HG02884 (cell line): ENCODE data around the gene PPY.
"Not testable (repeated sequence)": the region's sequence is repeated elsewhere in the genome, so short reads cannot be mapped to it uniquely, and the experiment has no call there.

Experiments
- ATAC-seq: cut with Tn5 transposase; IDR thresholded peaks from one replicate; pipeline ENCODE4 v1.9.1; 2021; ENCODE audit warnings: mild to moderate bottlenecking, moderate library complexity; ENCODE audit not compliant: unreplicated experiment

PPY gene

DNA sequence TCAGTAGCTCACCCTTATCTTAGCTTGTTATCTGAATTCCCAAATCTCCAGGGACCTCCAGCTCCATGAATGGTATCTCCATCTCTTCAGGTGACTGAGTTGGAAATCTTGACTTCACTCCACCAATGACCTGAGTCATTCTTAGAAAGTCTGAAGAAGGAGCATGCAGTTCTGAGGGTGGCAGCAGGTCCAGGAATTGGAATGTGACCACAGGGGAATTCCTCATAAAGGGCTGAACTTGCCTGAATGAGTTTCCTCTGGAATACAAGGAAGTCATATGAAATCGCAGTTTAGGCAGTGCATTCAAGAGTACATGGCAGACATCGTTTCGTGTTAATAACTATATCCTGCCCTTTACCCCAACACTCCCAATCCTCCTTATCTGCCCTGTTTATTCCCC is 24.0 kb upstream of the PPY start:
- no peak for ATAC-seq

DNA sequence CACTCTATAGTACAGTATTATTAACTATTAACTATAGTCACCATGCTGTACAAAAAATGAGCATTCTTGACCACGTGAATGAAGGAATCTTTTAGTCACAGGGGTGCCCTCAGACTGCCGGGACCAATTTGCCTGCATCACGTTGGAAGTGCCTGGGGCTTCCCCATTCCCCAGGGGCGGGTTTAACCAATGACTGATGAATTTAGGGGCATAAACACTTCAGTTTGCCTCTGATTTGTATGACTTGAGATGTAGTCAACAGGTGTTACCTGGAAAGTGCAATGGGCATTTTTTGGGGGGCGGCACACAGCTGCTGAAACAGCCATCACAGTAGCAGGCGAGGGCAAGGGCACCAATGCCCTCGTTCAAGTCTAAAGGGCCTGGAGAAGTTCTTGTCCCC is 20.2 kb upstream of the PPY start:
- no peak for ATAC-seq

- no peak for ATAC-seq
These were observed 19.7 kb upstream of the PPY start for GRCh38 chr17:43961954-43962353.

DNA sequence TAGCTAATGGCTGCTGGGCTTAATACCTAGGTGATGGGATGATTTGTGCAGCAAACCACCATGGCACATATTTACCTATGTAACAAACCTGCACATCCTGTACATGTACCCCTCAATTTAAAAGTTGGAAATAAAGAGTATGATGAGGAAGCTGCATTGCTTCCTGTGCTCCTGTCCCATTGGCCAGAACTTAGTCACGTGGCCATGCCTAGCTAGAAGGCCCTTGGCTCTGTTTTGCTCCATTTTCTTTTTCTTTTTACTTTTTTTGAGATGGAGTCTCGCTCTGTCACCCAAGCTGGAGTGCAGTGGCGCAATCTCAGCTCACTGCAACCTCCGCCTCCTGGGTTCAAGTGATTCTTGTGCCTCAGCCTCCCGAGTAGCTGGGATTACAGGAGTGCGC is 19.0 kb upstream of the PPY start:
- ATAC-seq: not testable (repeated sequence)

DNA sequence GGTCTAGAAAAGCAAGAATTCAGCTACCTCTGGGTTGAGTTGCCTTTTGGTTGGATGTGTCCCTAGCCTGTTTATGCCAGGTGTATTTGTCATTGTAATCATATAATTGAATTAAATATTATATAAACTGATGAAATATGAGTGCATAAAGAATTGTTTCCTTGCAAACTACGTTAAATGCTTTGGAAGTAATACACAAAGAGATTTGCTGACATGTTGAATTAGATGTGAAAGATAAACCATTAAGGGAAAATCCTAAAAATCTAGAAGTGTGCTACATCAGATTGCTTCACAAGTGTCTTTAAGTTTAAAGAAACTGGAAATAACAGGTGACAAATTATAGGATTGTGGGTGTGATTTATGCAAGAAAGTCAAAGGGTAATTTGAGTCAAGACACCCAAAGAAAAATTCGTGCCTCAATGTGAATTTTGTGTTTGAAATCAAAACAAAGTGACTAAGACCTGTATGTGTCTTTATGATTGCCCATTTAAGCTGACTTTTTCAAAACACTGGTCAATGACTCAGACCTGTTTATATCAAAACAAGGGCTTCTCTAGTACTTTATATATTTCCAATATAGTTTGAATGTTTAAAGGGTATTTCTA is 16.6 kb upstream of the PPY start:
- ATAC-seq: no peak

- no peak for ATAC-seq
These were observed 13.9 kb upstream of the PPY start for GRCh38 chr17:43956222-43956621.

DNA sequence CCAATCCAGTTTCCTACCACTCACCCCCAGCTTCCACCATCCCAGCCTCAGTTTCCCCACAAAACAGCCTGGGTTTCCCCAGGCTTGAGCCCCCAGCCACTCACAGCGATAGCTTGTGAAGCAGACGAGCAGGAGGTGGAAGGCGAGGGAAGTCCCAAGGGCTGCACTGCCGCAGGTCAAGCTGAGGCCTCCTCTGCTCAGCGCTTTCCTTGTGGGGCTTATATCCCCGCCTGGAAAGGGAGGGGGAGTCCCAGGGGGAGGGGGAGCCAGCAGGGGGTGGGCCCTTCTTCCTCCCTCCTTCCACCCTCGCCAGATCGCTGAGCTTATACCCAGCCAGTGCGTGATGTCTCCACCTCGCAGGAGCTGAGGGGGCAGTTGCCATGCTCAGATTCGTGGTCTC is 11.5 kb upstream of the PPY start, which contains the start of gene PYY:
TSS of gene PYY (minus strand) at position 195 of the 400 bp plus-strand sequence. CDS start 457 bp downstream, outside the sequence.
- no peak for ATAC-seq

DNA sequence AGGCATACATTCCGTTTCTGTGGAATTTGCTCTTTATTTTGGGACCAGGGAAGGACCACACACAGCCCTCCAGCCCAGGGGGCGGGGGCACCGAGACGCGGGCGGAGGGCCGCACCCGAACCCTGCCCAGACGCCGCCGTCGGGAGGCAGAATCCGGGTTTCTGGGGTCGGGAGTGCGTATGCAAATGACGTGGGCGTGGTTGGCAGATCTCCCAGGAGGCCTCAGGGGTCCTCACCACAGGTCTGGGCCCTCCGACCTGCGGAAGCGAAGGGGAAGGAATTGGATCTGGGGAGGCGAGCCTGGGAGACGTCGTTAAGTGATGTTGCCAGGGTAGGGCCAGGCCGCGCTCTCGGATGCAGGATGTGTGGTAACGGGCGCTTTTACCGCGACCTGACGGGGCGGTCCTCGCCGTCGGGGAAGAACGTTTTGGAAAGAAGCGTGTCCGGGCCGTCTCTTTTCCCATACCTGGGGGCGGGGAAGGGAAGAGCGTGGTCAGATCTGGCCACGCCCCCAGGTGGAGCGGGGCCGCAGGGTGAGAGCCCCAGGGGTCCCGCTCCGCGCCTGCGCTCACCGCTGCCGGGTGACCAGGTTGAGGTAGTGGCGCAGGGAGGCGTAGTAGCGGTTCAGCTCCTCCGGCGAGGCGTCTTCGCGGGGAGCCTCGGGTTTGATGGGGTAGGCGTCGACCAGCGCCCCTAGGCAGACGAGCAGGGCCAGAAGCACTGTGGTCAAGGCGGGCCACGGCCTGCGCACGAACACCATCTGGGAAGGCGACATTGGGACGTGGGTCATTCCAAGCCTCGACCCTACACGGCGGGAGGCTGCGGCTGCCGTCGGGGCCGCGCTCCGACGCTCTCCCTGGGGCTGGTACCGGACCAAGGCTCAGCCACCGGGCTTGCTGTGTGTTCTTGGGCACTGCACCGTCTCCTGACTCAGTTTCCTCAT is 10.7 kb upstream of the PPY start:
- ATAC-seq: no peak

DNA sequence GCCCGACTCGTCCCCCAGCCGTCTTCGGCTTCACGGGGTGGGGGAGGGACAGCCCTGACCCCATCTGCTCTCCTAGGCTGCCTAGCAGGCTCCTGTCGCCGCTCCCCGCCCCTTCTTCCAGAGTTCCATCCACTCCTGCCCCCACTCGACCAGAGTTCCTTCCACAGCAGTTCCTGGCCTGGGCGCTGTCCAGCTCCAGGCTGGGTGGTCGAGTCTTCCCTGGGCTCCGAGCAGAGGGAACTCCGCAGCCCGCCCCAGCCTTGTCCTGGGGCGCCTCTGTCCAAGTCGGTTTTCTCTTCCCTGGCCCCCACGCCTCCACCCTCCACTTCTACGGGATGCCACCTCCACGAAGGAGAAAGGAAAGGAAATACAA is 10.1 kb upstream of the PPY start:
- no peak for ATAC-seq

DNA sequence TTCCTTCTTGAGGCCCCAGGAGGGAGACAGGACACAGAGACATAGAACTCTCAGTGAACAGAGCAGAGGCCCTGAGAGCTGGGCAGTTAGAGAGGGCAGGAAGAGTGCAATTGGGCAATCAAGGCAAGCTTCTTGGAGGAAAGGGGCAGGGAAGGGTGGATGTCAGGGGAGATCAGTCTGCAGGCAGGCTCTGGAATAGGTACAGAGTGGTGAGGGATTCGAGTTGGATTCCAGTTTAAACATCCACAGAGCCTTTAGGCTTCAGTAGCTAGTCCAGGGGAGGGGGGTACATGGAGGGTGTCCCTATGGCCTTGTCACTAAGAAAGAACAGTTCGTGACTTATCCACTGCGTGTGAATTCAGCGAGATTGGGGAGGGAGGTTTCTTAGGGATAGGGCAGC is 9.5 kb upstream of the PPY start:
- ATAC-seq: no peak

- ATAC-seq: no peak
These were observed 8.3 kb upstream of the PPY start for GRCh38 chr17:43950554-43950953.

- no peak for ATAC-seq
These were observed 7.5 kb upstream of the PPY start for GRCh38 chr17:43949781-43950180.

GRCh38 chr17:43946781-43947180 is 4.5 kb upstream of the PPY start:
- no peak for ATAC-seq

DNA sequence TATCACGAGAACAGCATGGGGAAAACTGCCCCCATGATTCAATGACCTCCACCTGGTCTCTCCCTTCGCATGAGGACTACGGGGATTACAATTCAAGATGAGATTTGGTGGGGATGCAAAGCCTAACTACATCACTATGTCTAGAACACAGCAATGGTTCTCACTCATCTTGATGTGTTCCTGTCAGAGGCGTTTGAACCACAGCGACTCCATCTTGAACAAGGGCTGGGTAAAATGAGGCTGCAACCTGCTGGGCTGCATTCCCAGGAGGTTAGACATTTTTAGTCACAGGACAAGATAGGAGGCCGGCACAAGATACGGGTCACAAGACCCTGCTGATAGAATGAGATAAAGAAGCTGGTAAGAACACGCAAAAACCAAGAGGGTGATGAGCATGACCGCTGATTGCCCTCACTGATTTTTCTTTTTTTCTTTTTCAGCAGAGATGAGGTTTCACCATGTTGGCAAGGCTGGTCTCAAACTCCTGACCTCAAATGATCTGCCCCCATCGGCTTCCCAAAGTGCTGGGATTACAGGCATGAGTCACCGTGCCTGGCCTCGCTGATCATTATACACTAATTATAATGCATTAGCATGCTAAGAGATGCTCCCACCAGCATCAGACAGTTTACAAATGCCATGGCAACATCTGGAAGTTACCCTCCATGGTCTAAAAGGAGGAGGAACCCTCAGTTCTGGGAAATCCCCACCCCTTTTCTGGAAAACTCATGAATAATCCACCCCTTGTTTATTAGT is 3.0 kb upstream of the PPY start:
- ATAC-seq: no peak

DNA sequence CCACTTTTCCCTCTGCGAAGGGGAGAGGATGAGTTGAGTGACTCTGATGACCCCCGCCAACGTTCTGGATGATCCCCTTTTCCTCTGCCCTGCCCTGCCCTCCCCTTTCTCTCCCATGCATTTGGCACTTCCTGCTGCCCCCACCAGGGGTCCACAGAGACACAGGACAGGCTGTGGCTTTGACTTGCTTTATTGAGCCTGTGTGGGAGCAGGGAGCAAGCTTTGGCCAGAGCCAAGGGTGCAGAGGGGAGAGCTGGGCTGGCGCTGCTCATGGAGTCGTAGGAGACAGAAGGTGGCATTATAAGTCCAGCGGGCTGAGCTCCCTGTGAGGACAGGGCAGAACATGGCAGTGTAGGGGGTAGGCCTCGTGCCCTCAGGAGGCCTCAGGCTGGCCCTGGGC is 1.6 kb downstream of the PPY start:
- no peak for ATAC-seq

DNA sequence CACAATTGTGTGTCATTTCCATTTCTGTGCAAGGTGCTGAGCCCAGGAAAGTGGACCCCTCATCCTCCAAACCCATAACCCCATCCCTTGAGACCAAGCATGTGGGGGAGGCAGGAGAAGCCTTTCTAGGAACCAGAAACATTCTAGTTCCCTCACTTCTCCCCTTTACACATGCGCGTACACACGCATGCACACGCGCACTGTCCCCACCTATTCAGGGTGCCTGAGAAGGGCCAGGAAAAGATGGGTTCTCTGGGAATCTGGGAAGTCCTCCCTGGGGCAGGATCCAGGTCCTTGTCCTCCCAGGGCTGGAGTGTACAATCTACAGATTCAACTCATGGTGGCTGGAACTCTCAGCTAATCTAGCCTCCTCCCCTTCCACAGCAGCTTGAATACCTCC is 2.4 kb downstream of the PPY start:
- no peak for ATAC-seq

- not testable (repeated sequence) for ATAC-seq
These were observed 2.8 kb downstream of the PPY start for GRCh38 chr17:43939452-43939851.

GRCh38 chr17:43938838-43939182 is 3.5 kb downstream of the PPY start:
- ATAC-seq: no peak

DNA sequence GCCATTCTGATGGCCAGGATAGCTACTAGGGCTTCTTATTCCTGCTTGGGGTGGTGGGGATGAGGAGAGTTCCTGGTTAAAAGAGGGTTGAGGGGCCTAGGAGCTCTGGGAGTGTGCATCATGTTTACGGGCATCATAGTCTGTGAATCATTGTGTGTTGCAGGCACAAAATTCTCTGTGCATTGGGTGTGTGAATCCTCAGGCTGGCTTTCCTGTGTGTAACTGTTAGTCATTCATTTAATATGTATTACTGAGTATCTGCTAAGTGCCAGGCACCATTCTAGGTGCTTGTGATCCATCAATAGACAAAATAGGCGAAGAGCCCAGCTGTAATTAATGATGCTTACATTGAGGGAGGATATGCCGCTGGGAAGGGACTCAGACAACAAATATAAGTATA is 5.8 kb downstream of the PPY start:
- no peak for ATAC-seq

DNA sequence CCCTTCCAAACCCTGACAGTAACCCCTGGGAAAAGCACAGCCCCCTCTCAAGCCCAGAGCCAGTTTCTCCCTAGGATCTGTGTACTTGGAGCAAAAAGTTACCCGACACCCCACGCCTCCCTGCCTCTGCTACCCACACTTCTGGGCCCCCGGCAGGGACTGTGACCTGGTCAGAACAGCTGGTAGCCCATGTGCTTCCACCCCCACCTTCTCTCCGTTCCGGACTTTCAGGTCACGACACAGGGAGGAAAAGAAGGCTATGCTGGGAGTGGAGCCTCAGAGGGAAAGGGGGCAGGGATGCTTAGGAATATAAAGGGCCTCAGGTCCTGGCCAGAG is 6.4 kb downstream of the PPY start:
- no peak for ATAC-seq

DNA sequence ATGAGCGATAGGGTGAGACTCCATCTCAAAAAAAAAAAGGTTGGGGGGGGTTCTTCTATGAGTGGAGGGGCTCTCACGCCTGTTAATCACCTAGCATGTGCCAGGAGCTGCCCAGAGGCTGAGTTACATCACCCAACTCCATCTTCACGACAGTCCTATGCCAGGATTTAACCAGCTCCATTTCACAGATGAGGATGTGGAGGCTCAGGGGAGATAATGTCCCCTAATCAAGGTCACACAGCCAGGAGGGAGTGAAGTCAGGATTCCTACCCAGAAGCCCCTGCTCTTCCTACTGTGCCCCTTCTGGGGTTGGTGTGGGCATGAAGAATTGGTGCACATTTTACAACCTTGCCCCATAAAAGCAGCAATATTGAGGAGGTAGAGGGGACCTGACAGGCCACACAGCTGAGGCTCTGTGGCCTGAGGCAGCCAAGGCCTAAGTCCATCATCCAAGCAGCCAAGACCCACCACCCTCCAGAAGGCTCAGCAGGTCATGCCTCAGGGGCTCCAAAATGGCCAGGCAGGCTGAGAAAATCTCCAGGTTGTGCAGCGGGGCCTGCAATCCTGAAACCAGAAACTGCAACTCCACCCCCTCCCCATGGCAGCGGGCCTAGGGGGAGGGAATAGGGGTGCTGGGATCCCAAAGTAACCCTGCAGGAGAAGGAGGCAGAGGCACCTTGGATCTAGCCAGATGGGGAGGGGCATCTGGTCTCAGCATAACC is 6.9 kb downstream of the PPY start:
- no peak for ATAC-seq
